Measurements from ENCODE around the gene ARMC5. TPM values are rescaled to one million over a fixed set of nuclear protein-coding genes. Genes with fewer than 3 reads are reported as not detected.

Gene ARMC5
- total RNA-seq, 4 donors from 2014 or later, result 13.9 to 24.3 (median 19.4) TPM

- no peak for TF ChIP-seq CTCF (IDR thresholded peaks at IDR 0.05 in 4 of 5, conservative IDR thresholded peaks at IDR 0.05 in 1 of 5)
- no peak for TF ChIP-seq POLR2A (IDR thresholded peaks at IDR 0.05)
- Histone ChIP-seq H3K4me1 (peaks cover 24 to 28% of the 10 kb centered on the region in 2 donors), H3K36me3 (no peaks in the 10 kb centered on the region), H3K4me3 (no peak overlapping the region), H3K27ac (no peak overlapping the region), H3K9me3 (no peaks in the 10 kb centered on the region), H3K27me3 (no peaks in the 10 kb centered on the region)
- intact Hi-C loops (cut with DNase I; ENCODE audit: low total_unique reads), result loop anchor here (10.0 kb wide), 1 partner anchor 369 kb away; the partner anchor contains the start of gene ZNF267
- ATAC-seq (no peak), DNase-seq (no peak)
- in situ Hi-C loops (cut with MboI; ENCODE audit: low sequenced_read_pairs in 4 of 4), result loop anchor here in 3 of 4 donors (10.0 to 25.0 kb wide), 4 partner anchors 51 to 382 kb away; partner anchors contain the start of genes ZNF267 (in 2 of the 3) and ARMC5 (in 1 of the 3)
These were observed 46.2 kb downstream of the ARMC5 start for GRCh38 chr16:31505483-31505882.

GRCh38 chr16:31507617-31507928 lies 48.3 kb downstream of the ARMC5 start:
- intact Hi-C loops (cut with DNase I; ENCODE audit: low total_unique reads) (loop anchor here (10.0 kb wide), 1 partner anchor 367 kb away; the partner anchor contains the start of gene ZNF267), in situ Hi-C loops (cut with MboI; ENCODE audit: low sequenced_read_pairs in 4 of 4) (loop anchor here in 3 of 4 donors (10.0 to 25.0 kb wide), 4 partner anchors 53 to 380 kb away; partner anchors contain the start of genes ZNF267 (in 2 of the 3) and ARMC5 (in 1 of the 3))
- TF ChIP-seq CTCF (IDR thresholded peaks at IDR 0.05 in 4 of 5, conservative IDR thresholded peaks at IDR 0.05 in 1 of 5) (no peak), POLR2A (IDR thresholded peaks at IDR 0.05) (no peak)
- Histone ChIP-seq H3K4me3 (peak overlapping the region; percentile 74 to 98 (median 87)), H3K9me3 (no peaks in the 10 kb centered on the region), H3K36me3 (no peaks in the 10 kb centered on the region), H3K27ac (peak overlapping the region; percentile 88 to 93 (median 91)), H3K27me3 (no peaks in the 10 kb centered on the region), H3K4me1 (peaks cover 24 to 28% of the 10 kb centered on the region in 2 donors)
- ATAC-seq (peak; percentile 7 to 13), DNase-seq (no peak)

GRCh38 chr16:31507929-31508705 lies 48.8 kb downstream of the ARMC5 start, which contains the start of gene RUSF1:
RUSF1 (minus strand) TSS chr16:31508391; CDS start chr16:31508373, 18 bp downstream.
- H3K9me3 ChIP-seq, result no peaks in the 10 kb centered on the region
- in situ Hi-C loops (cut with MboI; ENCODE audit: low sequenced_read_pairs in 4 of 4) (loop anchor here in 3 of 4 donors (10.0 to 25.0 kb wide), 4 partner anchors 53 to 379 kb away; partner anchors contain the start of genes ZNF267 (in 2 of the 3) and ARMC5 (in 1 of the 3)), intact Hi-C loops (cut with DNase I; ENCODE audit: low total_unique reads) (loop anchor here (1.0 to 10.0 kb wide), 4 partner anchors 35 to 367 kb away; partner anchors contain the start of genes ARMC5, TGFB1I1 and ZNF267)
- H3K4me3 ChIP-seq, result peak within 1 kb of the TSS; percentile 74 to 98 (median 87)
- DNase-seq, result peak; percentile 86 to 88
- H3K27me3 ChIP-seq, result no peaks in the 10 kb centered on the region
- ATAC-seq, result peak; percentile 94 to 95
- no peaks in the 10 kb centered on the region for H3K36me3 ChIP-seq
- peaks cover 24 to 28% of the 10 kb centered on the region in 2 donors for H3K4me1 ChIP-seq
- peak within 1 kb of the TSS; percentile 88 to 93 (median 91) for H3K27ac ChIP-seq
- TF ChIP-seq POLR2A (IDR thresholded peaks at IDR 0.05) (peak; percentile 86 to 89), CTCF (IDR thresholded peaks at IDR 0.05 in 4 of 5, conservative IDR thresholded peaks at IDR 0.05 in 1 of 5) (peak in 1 of 5 experiments; percentile 12)

GRCh38 chr16:31508706-31509195 lies 49.5 kb downstream of the ARMC5 start:
- ATAC-seq, result peak; percentile 13 to 23
- intact Hi-C loops (cut with DNase I; ENCODE audit: low total_unique reads) (loop anchor here (1.0 to 10.0 kb wide), 4 partner anchors 36 to 366 kb away; partner anchors contain the start of genes ARMC5, TGFB1I1 and ZNF267), in situ Hi-C loops (cut with MboI; ENCODE audit: low sequenced_read_pairs in 4 of 4) (loop anchor here in 3 of 4 donors (10.0 to 25.0 kb wide), 4 partner anchors 54 to 379 kb away; partner anchors contain the start of genes ZNF267 (in 2 of the 3) and ARMC5 (in 1 of the 3))
- TF ChIP-seq CTCF (IDR thresholded peaks at IDR 0.05 in 4 of 5, conservative IDR thresholded peaks at IDR 0.05 in 1 of 5), result no peak
- no peak for TF ChIP-seq POLR2A (IDR thresholded peaks at IDR 0.05)
- no peaks in the 10 kb centered on the region for H3K27me3 ChIP-seq
- H3K27ac ChIP-seq, result peak overlapping the region; percentile 88 to 93 (median 91)
- no peak for DNase-seq
- H3K4me1 ChIP-seq, result peaks cover 24 to 28% of the 10 kb centered on the region in 2 donors
- H3K9me3 ChIP-seq, result no peaks in the 10 kb centered on the region
- no peaks in the 10 kb centered on the region for H3K36me3 ChIP-seq
- H3K4me3 ChIP-seq, result peak overlapping the region; percentile 74 to 98 (median 87)

Data from gastrocnemius medialis (tissue), 4 donors.